Measurements from ENCODE around the gene RSPO4. TPM values are rescaled to one million over a fixed set of nuclear protein-coding genes. Genes with fewer than 3 reads are reported as not detected.

Gene RSPO4
- total RNA-seq, 6 experiments from 2014 or later: not detected

- H3K4me3 Mint-ChIP-seq: no peak overlapping the region
- H3K4me1 Mint-ChIP-seq (ENCODE audit: low read depth): no peaks in the 10 kb centered on the region
- H3K9me3 Mint-ChIP-seq: no peaks in the 10 kb centered on the region
- H3K27ac Mint-ChIP-seq: no peak overlapping the region
- TF ChIP-seq, protein P1, sequence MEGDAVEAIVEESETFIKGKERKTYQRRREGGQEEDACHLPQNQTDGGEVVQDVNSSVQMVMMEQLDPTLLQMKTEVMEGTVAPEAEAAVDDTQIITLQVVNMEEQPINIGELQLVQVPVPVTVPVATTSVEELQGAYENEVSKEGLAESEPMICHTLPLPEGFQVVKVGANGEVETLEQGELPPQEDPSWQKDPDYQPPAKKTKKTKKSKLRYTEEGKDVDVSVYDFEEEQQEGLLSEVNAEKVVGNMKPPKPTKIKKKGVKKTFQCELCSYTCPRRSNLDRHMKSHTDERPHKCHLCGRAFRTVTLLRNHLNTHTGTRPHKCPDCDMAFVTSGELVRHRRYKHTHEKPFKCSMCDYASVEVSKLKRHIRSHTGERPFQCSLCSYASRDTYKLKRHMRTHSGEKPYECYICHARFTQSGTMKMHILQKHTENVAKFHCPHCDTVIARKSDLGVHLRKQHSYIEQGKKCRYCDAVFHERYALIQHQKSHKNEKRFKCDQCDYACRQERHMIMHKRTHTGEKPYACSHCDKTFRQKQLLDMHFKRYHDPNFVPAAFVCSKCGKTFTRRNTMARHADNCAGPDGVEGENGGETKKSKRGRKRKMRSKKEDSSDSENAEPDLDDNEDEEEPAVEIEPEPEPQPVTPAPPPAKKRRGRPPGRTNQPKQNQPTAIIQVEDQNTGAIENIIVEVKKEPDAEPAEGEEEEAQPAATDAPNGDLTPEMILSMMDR (IDR thresholded peaks at IDR 0.05): no peak
- H3K27me3 Mint-ChIP-seq (ENCODE audit: insufficient read depth): peaks cover 12% of the 10 kb centered on the region; the same call in 1 of the 2 replicates
- no peak for DNase-seq
- no peaks in the 10 kb centered on the region for H3K36me3 Mint-ChIP-seq (ENCODE audit: low read depth)
These were observed 20.8 kb upstream of the RSPO4 start for GRCh38 chr20:1022871-1023270.

- TF ChIP-seq, protein P1 (IDR thresholded peaks at IDR 0.05): no peak
- H3K9me3 Mint-ChIP-seq: no peaks in the 10 kb centered on the region
- H3K27ac Mint-ChIP-seq: no peak overlapping the region
These were observed 18.5 kb upstream of the RSPO4 start for GRCh38 chr20:1020614-1021013.

GRCh38 chr20:1019344-1019743 lies 17.2 kb upstream of the RSPO4 start:
- no peaks in the 10 kb centered on the region for H3K9me3 Mint-ChIP-seq
- H3K27ac Mint-ChIP-seq: no peak overlapping the region
- no peak overlapping the region for H3K4me3 Mint-ChIP-seq
- TF ChIP-seq, protein P1 (IDR thresholded peaks at IDR 0.05): no peak
- no peak for DNase-seq
- no peaks in the 10 kb centered on the region for H3K4me1 Mint-ChIP-seq (ENCODE audit: low read depth)
- H3K36me3 Mint-ChIP-seq (ENCODE audit: low read depth): no peaks in the 10 kb centered on the region
- H3K27me3 Mint-ChIP-seq (ENCODE audit: insufficient read depth): peaks cover 22% of the 10 kb centered on the region

More at GRCh38 chr20:1020614-1021013, 18.5 kb upstream of the RSPO4 start:
- Mint-ChIP-seq H3K36me3 (ENCODE audit: low read depth) (no peaks in the 10 kb centered on the region), H3K4me1 (ENCODE audit: low read depth) (no peaks in the 10 kb centered on the region), H3K4me3 (no peak overlapping the region), H3K27me3 (ENCODE audit: insufficient read depth) (peaks cover 16% of the 10 kb centered on the region)
- no peak for DNase-seq

DNA sequence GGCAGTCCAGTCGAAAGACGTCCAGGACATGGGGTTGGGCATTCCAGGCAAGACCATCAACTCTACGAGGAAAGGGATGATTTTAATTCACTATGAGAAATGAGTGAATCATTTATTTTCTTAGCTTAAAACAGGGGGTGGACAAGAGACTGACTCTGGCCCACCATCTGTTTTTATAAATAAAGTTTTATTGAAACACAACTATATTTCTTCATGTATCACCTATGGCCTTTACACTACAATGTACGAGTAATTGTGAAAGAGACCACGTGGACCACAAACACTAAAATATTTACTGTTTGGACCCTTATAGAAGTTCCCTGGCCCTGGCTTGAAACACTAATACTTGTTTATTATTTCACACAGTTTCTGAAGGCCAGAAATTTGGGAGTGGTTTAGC lies 15.6 kb upstream of the RSPO4 start:
- Mint-ChIP-seq H3K9me3 (no peaks in the 10 kb centered on the region), H3K4me1 (ENCODE audit: low read depth) (no peaks in the 10 kb centered on the region), H3K27ac (no peak overlapping the region), H3K4me3 (no peak overlapping the region), H3K36me3 (ENCODE audit: low read depth) (no peaks in the 10 kb centered on the region), H3K27me3 (ENCODE audit: insufficient read depth) (peaks cover 19% of the 10 kb centered on the region)
- TF ChIP-seq, protein P1 (IDR thresholded peaks at IDR 0.05): no peak
- no peak for DNase-seq

GRCh38 chr20:1015181-1015580 lies 13.1 kb upstream of the RSPO4 start:
- Mint-ChIP-seq H3K4me3 (no peak overlapping the region), H3K36me3 (ENCODE audit: low read depth) (no peaks in the 10 kb centered on the region), H3K9me3 (no peaks in the 10 kb centered on the region), H3K4me1 (ENCODE audit: low read depth) (no peaks in the 10 kb centered on the region), H3K27ac (no peak overlapping the region), H3K27me3 (ENCODE audit: insufficient read depth) (peaks cover 19% of the 10 kb centered on the region)
- DNase-seq: no peak
- TF ChIP-seq, protein P1 (IDR thresholded peaks at IDR 0.05): no peak

- TF ChIP-seq, protein P1 (IDR thresholded peaks at IDR 0.05): no peak
- no peak overlapping the region for H3K4me3 Mint-ChIP-seq
These were observed 12.4 kb upstream of the RSPO4 start for GRCh38 chr20:1014471-1014870.

More at GRCh38 chr20:1014471-1014870, 12.4 kb upstream of the RSPO4 start:
- no peaks in the 10 kb centered on the region for H3K36me3 Mint-ChIP-seq (ENCODE audit: low read depth)
- no peaks in the 10 kb centered on the region for H3K4me1 Mint-ChIP-seq (ENCODE audit: low read depth)
- no peaks in the 10 kb centered on the region for H3K9me3 Mint-ChIP-seq
- no peak overlapping the region for H3K27ac Mint-ChIP-seq
- DNase-seq: no peak
- H3K27me3 Mint-ChIP-seq (ENCODE audit: insufficient read depth): peaks cover 19% of the 10 kb centered on the region

Measured in HFFc6 (cell line).